A172 (cell line): ENCODE results near the gene S1PR3. TPM values are rescaled to one million over a fixed set of nuclear protein-coding genes. Genes with fewer than 3 reads are reported as not detected.

Source experiments
- DNase-seq: peaks from one replicate; pipeline ENCODE4 v3.0.0-alpha.2; 2015; ENCODE audit warnings: low spot score
- total RNA-seq: library from RNA; depleted of rRNA; stranded (reverse); fragments of >200 nt; shearing (Covaris generic); gene quantifications from 2 replicates; pipeline ENCODE4 v1.2.3, GENCODE V29; 2014; rRNA removed

The S1PR3 gene
- total RNA-seq, 1 experiment from 2014 or later, result 6.3 TPM

DNA sequence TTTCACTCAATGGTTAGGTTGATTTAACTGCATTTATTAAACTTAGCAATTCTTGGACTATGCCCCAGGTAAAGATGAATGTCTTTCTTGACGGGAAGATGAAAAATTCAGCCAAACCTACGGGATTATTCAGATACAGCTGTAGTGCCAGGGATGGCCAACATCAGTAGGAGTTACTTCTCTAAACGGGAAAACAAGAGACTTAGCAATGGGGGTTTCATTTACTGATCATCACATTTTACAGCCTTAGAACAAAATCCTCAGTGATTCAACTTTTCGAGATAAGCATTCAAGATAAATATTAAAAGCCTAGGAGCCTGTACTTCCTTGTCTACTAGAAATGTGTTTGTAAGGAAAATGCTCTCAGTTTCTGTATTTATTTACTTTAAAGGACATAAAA lies 46.1 kb downstream of the S1PR3 start:
- no peak for DNase-seq

DNA sequence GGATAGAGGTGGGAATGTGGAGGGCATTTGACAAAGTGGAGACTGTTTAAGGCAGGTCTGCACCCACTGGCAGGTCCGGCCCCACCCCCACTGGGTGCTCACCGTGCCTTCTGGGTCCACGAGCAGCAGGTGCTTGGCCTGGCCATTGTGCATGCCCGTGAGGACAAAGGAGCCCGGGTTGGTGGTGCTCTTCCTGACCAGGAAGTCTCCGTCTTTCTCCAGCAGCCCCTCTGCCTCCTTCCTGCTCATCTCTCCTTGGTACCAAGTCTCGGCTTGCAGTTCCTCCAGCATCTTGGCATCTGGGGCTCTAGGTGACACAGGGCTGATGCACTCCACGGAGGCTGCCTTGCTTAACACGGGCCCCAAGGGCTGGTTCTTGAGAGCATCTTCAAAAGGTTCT lies 46.6 kb downstream of the S1PR3 start:
- DNase-seq, result no peak

GRCh38 chr9:89038382-89039103 lies 47.3 kb downstream of the S1PR3 start:
- DNase-seq, result no peak

DNA sequence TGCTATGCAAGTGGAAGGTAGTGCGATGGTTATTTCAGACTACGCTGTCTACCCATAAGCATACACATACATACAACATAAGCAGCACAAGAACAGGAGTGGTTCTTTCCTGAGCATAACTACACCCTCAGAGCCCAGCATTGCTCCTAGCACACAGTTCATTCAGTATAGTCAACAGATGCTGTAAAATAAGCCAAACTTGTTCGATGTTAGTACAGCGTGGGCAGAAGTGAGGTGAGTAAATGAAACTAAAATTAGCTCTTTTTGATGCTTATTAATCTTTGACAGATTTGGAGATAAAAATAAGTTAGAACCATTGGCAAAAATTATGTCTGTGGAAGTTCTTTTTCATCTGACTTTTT lies 47.8 kb downstream of the S1PR3 start:
- DNase-seq, result no peak

DNA sequence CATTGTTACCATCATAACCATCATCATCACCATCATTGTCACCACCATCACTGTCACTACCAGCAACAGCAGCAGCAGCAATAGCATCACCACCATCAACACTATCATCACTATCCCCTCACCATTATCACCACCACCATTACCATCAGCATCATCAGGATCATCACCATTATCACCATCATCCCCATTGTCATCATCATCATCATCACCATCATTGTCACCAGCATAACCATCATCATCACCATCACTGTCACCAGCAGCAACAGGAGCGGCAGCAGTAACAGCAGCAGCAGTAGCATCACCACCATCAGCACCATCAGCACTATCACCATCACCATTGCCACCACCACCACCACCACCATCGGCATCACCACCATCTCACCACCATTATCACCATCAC lies 48.4 kb downstream of the S1PR3 start:
- no peak for DNase-seq

- no peak for DNase-seq
These were observed 51.7 kb downstream of the S1PR3 start for GRCh38 chr9:89042984-89043383.

DNA sequence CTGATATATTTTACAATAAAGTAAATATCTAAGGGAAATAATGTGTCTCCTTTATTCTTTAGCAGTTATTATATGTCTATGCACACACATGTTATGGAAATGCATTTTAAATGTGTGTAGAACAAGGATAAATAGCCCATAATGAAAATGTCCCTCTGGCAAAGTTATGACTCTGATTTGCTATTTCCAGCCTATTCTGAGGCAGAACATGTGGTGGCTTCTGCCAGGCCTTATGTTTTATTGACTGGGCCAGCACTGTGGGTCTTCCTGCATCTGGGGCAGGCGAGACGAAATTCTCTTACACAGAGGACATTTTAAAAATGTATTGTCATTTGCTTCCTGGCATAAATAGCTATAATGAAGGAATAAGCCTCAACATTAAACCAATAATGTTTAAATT lies 52.8 kb downstream of the S1PR3 start:
- DNase-seq, result no peak

GRCh38 chr9:89044881-89045280 lies 53.6 kb downstream of the S1PR3 start:
- DNase-seq, result no peak

DNA sequence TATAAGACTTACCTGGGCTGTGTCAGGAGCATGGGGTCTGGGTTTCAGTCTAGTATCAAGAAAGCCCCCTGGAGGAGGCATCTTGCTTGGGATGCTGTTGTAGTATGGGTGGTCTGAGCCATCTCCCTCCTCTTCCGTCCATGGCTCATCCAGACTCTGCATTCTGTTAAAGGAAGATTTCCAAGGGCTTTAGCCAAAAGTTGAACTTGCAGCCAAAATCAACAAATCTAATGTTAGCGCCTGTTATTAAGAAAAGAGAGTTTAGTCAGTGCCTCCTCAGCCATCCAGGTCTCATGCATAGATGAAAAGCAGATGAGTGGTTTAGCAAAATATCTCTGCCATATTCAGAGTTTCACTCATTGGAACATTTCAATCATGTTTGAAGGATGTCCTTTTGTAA lies 55.6 kb downstream of the S1PR3 start:
- no peak for DNase-seq

DNA sequence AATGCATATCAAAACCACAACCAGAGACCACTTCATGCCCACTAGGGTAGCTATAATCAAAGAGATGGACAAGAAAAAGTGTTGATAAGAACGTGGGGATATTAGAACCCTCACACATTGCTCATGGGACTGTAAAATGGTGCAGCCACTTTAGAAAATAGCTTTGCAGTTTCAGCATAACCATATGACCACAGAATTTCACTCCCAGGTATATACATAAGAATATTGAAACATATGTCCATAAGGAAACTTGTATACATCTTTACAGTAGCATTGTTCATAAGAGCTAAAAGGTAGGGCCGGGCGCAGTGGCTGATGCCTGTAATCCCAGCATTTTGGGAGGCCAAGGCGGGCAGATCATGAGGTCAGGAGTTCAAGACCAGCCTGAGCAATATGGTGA lies 56.4 kb downstream of the S1PR3 start:
- no peak for DNase-seq

DNA sequence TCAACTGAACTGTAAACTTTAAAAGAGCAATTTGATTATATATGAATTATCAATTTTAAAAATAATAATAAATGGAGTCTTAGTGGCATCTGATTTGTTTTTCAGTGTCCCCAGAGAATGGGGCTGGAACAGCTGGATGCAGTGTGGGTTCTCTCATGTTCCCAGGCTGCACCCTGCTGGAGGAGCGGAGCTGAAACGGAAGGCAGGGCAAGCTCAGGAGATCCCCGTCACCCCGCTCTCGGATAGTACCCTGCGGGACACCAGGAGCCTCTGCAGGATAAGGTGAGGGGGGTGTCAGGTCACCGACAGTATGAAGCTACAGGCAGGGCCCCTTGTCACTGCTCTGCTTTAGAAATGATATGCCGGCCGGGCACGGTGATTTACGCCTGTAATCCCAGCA lies 57.3 kb downstream of the S1PR3 start:
- DNase-seq, result no peak

GRCh38 chr9:89049646-89050045 lies 58.4 kb downstream of the S1PR3 start:
- DNase-seq, result no peak

- DNase-seq, result no peak
These were observed 60.3 kb downstream of the S1PR3 start for GRCh38 chr9:89051421-89052025.

GRCh38 chr9:89052470-89053097 lies 61.3 kb downstream of the S1PR3 start:
- no peak for DNase-seq

DNA sequence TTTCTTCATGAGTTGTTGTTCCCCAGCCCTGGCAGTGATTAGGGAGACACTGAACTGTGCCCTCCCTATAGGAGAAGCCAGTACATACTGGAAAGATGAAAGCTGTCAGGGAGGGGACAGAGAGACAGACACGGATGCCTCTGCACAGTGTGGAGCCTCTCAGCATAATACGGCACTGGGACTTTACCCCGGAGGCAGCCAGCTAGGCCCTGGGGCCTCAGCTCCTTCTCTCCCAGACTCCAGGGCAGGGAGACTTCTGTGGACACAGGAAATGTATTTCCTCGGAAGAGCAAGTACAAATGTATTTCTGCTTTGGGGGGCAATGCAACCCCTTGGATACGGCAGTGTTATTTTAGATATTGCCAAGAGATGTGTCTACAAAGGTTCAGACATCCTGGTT lies 62.0 kb downstream of the S1PR3 start:
- no peak for DNase-seq

Other genes starting within 250 kb of the S1PR3 start
- gene SHC3, start 187.3 kb downstream of the S1PR3 start, total RNA-seq, result 0.10 and 0.24 TPM in 2 replicates